Osteoblast (primary cell): ENCODE results near the gene ADAMTS4. TPM values are rescaled to one million over a fixed set of nuclear protein-coding genes. Genes with fewer than 3 reads are reported as not detected.

Source experiments
- DNase-seq: peaks from one replicate; pipeline ENCODE4 v3.0.0; 2011; ENCODE audit warnings: low spot score, mixed read lengths; ENCODE audit not compliant: insufficient read length; ENCODE audit errors: missing footprints
- H2AFZ ChIP-seq: 2 replicates; pipeline ENCODE4 v1.6.0; 2011; ENCODE audit warnings: mild to moderate bottlenecking, low read length
- H3K27ac ChIP-seq: 2 replicates; pipeline ENCODE4 v1.5.1; 2011; ENCODE audit warnings: mild to moderate bottlenecking, low read depth, low read length, moderate library complexity
- H3K27me3 ChIP-seq: 2 replicates; pipeline ENCODE4 v1.6.0; 2012; ENCODE audit warnings: mild to moderate bottlenecking, control low read depth, inconsistent platforms, low read length, moderate library complexity; ENCODE audit not compliant: insufficient read depth
- H3K36me3 ChIP-seq: 2 replicates; pipeline ENCODE4 v1.5.1; 2011; ENCODE audit warnings: mild to moderate bottlenecking, low read length, control low read depth, moderate library complexity; ENCODE audit not compliant: insufficient read depth
- H3K4me1 ChIP-seq: 2 replicates; pipeline ENCODE4 v1.5.1; 2011; ENCODE audit warnings: mild to moderate bottlenecking, low read length, control low read depth, moderate library complexity; ENCODE audit not compliant: insufficient read depth
- H3K4me2 ChIP-seq: 2 replicates; pipeline ENCODE4 v1.6.0; 2011; ENCODE audit warnings: mild to moderate bottlenecking, low read length; ENCODE audit not compliant: insufficient read depth
- H3K4me3 ChIP-seq: fragments of 200-600 bp; sonication (generic); 3 replicates; pipeline ENCODE4 v1.5.1; 2012; ENCODE audit warnings: mild to moderate bottlenecking, low read length, inconsistent platforms; ENCODE audit not compliant: insufficient read depth
- H3K79me2 ChIP-seq: 2 replicates; pipeline ENCODE4 v1.6.0; 2012; ENCODE audit warnings: mild to moderate bottlenecking, low read length, control low read depth, inconsistent platforms; ENCODE audit not compliant: insufficient read depth
- H3K9me3 ChIP-seq: 2 replicates; pipeline ENCODE4 v1.5.1; 2011; ENCODE audit warnings: low read depth, low read length, control low read depth
- H4K20me1 ChIP-seq: 2 replicates; pipeline ENCODE4 v1.6.0; 2012; ENCODE audit warnings: mild to moderate bottlenecking, low read length, control low read depth; ENCODE audit not compliant: insufficient read depth
- CTCF ChIP-seq: IDR thresholded peaks from 2 replicates; pipeline ENCODE4 v1.5.1; 2011; ENCODE audit warnings: mild to moderate bottlenecking, low read depth, low read length, moderate library complexity; ENCODE audit errors: extremely low read depth
- total RNA-seq: library from RNA; depleted of rRNA; stranded (reverse); fragments of >200 nt; gene quantifications from 2 replicates; pipeline ENCODE4 v1.2.3, GENCODE V29; 2012

Gene ADAMTS4
- total RNA-seq, 1 donor: 1.4 TPM

DNA sequence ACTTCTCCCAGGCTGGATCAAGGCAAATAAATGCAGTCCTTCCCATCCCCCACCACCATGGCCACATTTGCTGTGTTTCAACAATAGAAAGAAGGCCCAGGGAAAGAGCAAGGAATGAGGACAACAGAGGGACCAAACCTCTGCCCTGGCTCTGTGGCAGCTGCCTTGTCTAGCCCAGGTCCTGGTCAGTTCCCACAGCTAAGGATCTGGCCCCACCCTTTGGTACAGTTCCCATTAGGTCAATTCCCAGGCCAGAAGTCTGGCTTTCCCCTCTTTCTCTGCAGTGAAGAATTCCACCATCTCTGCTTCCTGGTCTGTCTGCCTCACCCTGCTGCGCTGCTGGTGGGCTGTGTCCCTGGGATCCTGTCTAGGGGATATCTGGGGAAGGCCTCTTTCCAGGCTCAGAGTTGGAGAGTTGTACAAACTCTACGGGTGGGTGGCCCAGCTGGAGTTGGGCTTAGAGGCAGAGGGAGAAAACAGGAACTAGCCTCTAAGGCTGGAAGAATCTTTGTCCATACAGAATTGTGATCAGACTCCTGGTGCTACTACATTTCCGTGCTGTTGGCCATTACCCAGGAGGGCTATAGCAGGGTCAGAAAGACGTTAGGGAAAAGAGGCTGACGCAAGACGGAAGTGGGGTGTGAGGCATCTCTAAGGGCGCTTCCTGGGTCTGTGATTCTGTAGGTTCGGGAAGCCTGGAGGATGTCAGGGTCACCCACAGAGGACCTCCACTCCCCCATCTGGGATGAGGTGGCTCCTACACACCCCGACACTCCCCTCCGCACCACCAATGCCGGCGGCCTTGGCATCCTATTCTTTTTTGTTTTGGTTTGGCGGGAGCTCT is 2.4 kb upstream of the ADAMTS4 start:
- Histone ChIP-seq H3K27me3 (no peaks in the 10 kb centered on the region), H2AFZ (peak overlapping the region; percentile 92), H3K79me2 (peaks cover 45% of the 10 kb centered on the region), H3K36me3 (peaks cover 11% of the 10 kb centered on the region), H3K27ac (peak overlapping the region; percentile 94), H3K4me1 (peaks cover 58% of the 10 kb centered on the region), H4K20me1 (no peaks in the 10 kb centered on the region), H3K4me2 (peak overlapping the region; percentile 89), H3K4me3 (peak overlapping the region; percentile 97), H3K9me3 (no peaks in the 10 kb centered on the region)
- no peak for TF ChIP-seq CTCF
- peak; percentile 83 for DNase-seq

GRCh38 chr1:161200421-161200991 is 1.7 kb upstream of the ADAMTS4 start:
- Histone ChIP-seq H3K27me3 (no peaks in the 10 kb centered on the region), H3K9me3 (no peaks in the 10 kb centered on the region), H3K4me3 (no peak overlapping the region), H3K4me2 (no peak overlapping the region), H3K36me3 (peaks cover 10% of the 10 kb centered on the region), H4K20me1 (no peaks in the 10 kb centered on the region), H3K27ac (peak overlapping the region; percentile 94), H3K4me1 (peaks cover 58% of the 10 kb centered on the region), H2AFZ (peak overlapping the region; percentile 32), H3K79me2 (peaks cover 42% of the 10 kb centered on the region)
- no peak for TF ChIP-seq CTCF
- no peak for DNase-seq

GRCh38 chr1:161199506-161200139 is 769 bp upstream of the ADAMTS4 start:
- H3K79me2 ChIP-seq: peaks cover 36% of the 10 kb centered on the region

More at GRCh38 chr1:161199506-161200139, 769 bp upstream of the ADAMTS4 start:
- H3K4me3 ChIP-seq: peak overlapping the region; percentile 66
- H3K4me1 ChIP-seq: peaks cover 58% of the 10 kb centered on the region
- H3K27me3 ChIP-seq: no peaks in the 10 kb centered on the region
- H3K27ac ChIP-seq: peak overlapping the region; percentile 91
- no peaks in the 10 kb centered on the region for H3K9me3 ChIP-seq
- DNase-seq: no peak
- no peak for TF ChIP-seq CTCF
- H2AFZ ChIP-seq: peak overlapping the region; percentile 88
- H3K4me2 ChIP-seq: peak overlapping the region; percentile 72
- H3K36me3 ChIP-seq: peaks cover 10% of the 10 kb centered on the region
- no peaks in the 10 kb centered on the region for H4K20me1 ChIP-seq
